MV-4-11 (cell line): ENCODE data around the gene CCDC59.

Source experiments
- DNase-seq: peaks from one replicate; lab custom pipeline; 2025; lab: John Stamatoyannopoulos, UW

CCDC59 gene

GRCh38 chr12:82314406-82314892 lies 43.7 kb downstream of the CCDC59 start:
- no peak for DNase-seq
